GM12878 (cell line): ENCODE data around the gene ZBTB22. TPM values are rescaled to one million over a fixed set of nuclear protein-coding genes. Genes with fewer than 3 reads are reported as not detected.

Experiments used
- BRCA1 ChIP-seq: IDR thresholded peaks from 2 replicates; pipeline ENCODE4 v1.6.1; 2011; ENCODE audit warnings: low read depth, low read length, improper control_type of control experiment
- CBX5 ChIP-seq: sonication (generic); IDR thresholded peaks from 2 replicates; pipeline ENCODE4 v1.6.1; 2016; ENCODE audit warnings: low read depth, moderate library complexity, mild to moderate bottlenecking, inconsistent platforms
- E2F8 ChIP-seq: fragments of 450-650 bp; IDR thresholded peaks from 2 replicates; pipeline ENCODE4 v1.6.1; 2018; ENCODE audit warnings: mild to moderate bottlenecking, low read depth, moderate library complexity; ENCODE audit not compliant: partially characterized antibody
- E4F1 ChIP-seq: fragments of 450-650 bp; IDR thresholded peaks from 2 replicates; pipeline ENCODE4 v1.6.1; 2018; ENCODE audit warnings: borderline replicate concordance, mild to moderate bottlenecking; ENCODE audit not compliant: partially characterized antibody
- IKZF1 ChIP-seq: fragments of 450-650 bp; conservative IDR thresholded peaks from 2 replicates; pipeline ENCODE4 v1.6.1; 2017; ENCODE audit warnings: antibody characterized with exemption, mild to moderate bottlenecking
- IKZF2 ChIP-seq, 2 experiments: fragments of 450-650 bp; IDR thresholded peaks; 2 replicates each; pipeline ENCODE4 v1.6.1; 2017; ENCODE audit warnings: mild to moderate bottlenecking in 2 of 2, moderate library complexity in 2 of 2
- IRF4 ChIP-seq: IDR thresholded peaks from 2 replicates; pipeline ENCODE4 v1.6.1; 2011; ENCODE audit warnings: low read depth, low read length
- MEF2A ChIP-seq: IDR thresholded peaks from 2 replicates; pipeline ENCODE4 v1.6.1; 2011; ENCODE audit warnings: low read depth, mild to moderate bottlenecking, low read length, moderate library complexity; ENCODE audit not compliant: insufficient read depth
- MLLT1 ChIP-seq: fragments of 450-650 bp; IDR thresholded peaks from 2 replicates; pipeline ENCODE4 v1.6.1; 2016; ENCODE audit warnings: mild to moderate bottlenecking
- NRF1 ChIP-seq: conservative IDR thresholded peaks from 2 replicates; pipeline ENCODE4 v1.6.1; 2011; ENCODE audit warnings: mild to moderate bottlenecking, low read depth, low read length, improper control_type of control experiment
- PAX5 ChIP-seq: IDR thresholded peaks from 2 replicates; pipeline ENCODE4 v1.6.1; 2011; ENCODE audit warnings: low read depth, low read length, borderline replicate concordance
- PML ChIP-seq: IDR thresholded peaks from 2 replicates; pipeline ENCODE4 v1.6.1; 2012; ENCODE audit warnings: low read length, inconsistent platforms
- RBBP5 ChIP-seq: fragments of 200-600 bp; sonication (generic); conservative IDR thresholded peaks from 2 replicates; pipeline ENCODE4 v1.6.1; 2016
- RELA ChIP-seq: fragments of 450-650 bp; IDR thresholded peaks from 2 replicates; pipeline ENCODE4 v1.8.0; 2014; ENCODE audit warnings: borderline replicate concordance; ENCODE audit not compliant: partially characterized antibody
- SIX5 ChIP-seq: IDR thresholded peaks from 2 replicates; pipeline ENCODE4 v1.6.1; 2011; ENCODE audit warnings: mild to moderate bottlenecking, low read depth, low read length, moderate library complexity; ENCODE audit not compliant: severe bottlenecking
- STAT1 ChIP-seq: fragments of 450-650 bp; conservative IDR thresholded peaks from 2 replicates; pipeline ENCODE4 v1.6.1; 2014; ENCODE audit warnings: antibody characterized with exemption, mild to moderate bottlenecking
- TCF7 ChIP-seq: IDR thresholded peaks from 2 replicates; pipeline ENCODE4 v1.6.1; 2014; ENCODE audit warnings: antibody characterized with exemption, borderline replicate concordance
- ZNF207 ChIP-seq: fragments of 450-650 bp; IDR thresholded peaks from 2 replicates; pipeline ENCODE4 v1.6.1; 2014; ENCODE audit warnings: antibody characterized with exemption, mild to moderate bottlenecking, borderline replicate concordance
- polyA plus RNA-seq, 11 experiments: library from polyadenylated mRNA; depleted of rRNA in 4 of 11; unstranded in 6 of 11; stranded (reverse) in 5 of 11; fragments of >200 nt; fragmentation: Nextera tagmentation in 4 of 11; fragmentation: Illumina TruSeq in 1 of 11; extraction: Ambion mirVana in 4 of 11; extraction: Trizol in 1 of 11; gene quantifications; 1 replicate in 1 of 11; 2 replicates in 10 of 11; pipeline versions ENCODE4 v1.2.1 to v1.2.3, GENCODE V29; 2011 to 2016; ENCODE audit warnings: inconsistent platforms in 2 of 11, missing spikeins in 2 of 11, low read depth in 1 of 11
- total RNA-seq, 4 experiments: library from RNA; depleted of rRNA in 3 of 4; stranded (reverse); fragments of >200 nt in 3 of 4; fragmentation: Illumina TruSeq in 1 of 4; extraction: Trizol in 1 of 4; gene quantifications; 2 replicates each; pipeline versions ENCODE4 v1.2.1 to v1.2.3, GENCODE V29; 2013 to 2021
- TF ChIP-seq, protein P1 (sequence below), 3 experiments: IDR thresholded peaks in 2 of 3; conservative IDR thresholded peaks in 1 of 3; 2 replicates each; pipeline ENCODE4 v1.5.1; 2011; ENCODE audit warnings: low read depth in 3 of 3, low read length in 3 of 3, mild to moderate bottlenecking in 3 of 3, control low read depth in 2 of 3, moderate library complexity in 2 of 3, inconsistent platforms in 1 of 3, mixed read lengths in 1 of 3; ENCODE audit not compliant: control insufficient read depth in 2 of 3, insufficient read depth in 1 of 3; ENCODE audit errors: extremely low read depth in 1 of 3

ZBTB22 gene
- total and polyA plus RNA-seq, 10 of the 15 experiments (the other 5 are each of a cell fraction or from before 2014, with no cell fraction given), result 0.11 to 9.9 (median 4.8) TPM

DNA sequence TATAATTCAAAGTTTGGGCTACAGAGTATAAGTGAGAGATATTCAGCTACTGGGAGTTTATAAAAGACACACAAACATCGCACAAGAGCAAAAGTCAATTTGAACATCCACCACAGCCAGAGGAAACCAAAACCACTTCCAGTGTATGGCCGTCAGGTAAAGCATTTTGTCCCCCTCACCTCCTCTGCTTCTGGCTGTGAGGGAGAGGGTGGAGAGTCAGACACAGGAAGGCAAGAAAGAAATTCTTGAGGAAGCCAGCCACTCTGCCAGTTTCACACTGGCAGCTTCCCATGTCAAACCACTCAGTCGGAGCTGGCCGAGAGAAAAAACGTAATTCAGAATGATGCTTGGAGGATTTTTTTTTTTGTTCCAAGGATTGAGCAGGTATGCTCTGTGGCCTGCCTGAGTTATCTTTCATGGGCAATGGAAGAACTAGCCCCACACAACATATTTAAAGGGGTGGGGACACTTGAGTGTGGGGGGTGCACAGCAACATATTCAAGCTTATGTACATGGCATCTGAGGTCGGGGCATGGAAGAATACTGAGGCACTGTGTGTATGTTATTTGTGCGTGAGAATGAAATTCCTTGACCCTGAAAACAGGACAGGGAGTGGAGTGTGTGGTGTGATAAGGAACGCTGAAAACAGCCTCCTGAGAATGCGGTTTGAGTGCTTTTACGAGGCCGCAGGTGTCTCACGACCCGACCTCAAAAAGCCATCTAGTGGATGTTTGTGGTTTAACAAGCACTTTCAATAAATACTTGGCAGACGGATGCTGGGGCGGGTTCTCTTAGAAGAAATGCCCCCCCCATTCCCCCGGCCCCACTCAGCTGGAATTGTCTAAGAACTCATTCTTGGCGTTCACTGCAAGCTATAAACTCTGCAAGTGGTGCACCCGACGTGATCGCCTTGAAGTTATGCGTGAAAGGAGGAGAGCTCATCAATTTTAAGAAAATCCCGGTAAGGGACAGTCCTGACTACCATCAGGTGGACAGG, 27.5 kb upstream of the ZBTB22 start (continued):
- 0 out of 2 replicates have a peak, but pooled peaks have one; percentile 25 for TF ChIP-seq MEF2A
- no peak for TF ChIP-seq CBX5
- TF ChIP-seq E2F8, result no peak
- no peak for TF ChIP-seq NRF1
- TF ChIP-seq BRCA1, result no peak
- TF ChIP-seq MLLT1, result peak; percentile 89
- no peak for TF ChIP-seq TCF7
- TF ChIP-seq E4F1, result no peak
- no peak for TF ChIP-seq ZNF207
- no peak for TF ChIP-seq SIX5
- peak; percentile 37; the same call in 1 of the 2 replicates for TF ChIP-seq IKZF1
- TF ChIP-seq, protein P1, sequence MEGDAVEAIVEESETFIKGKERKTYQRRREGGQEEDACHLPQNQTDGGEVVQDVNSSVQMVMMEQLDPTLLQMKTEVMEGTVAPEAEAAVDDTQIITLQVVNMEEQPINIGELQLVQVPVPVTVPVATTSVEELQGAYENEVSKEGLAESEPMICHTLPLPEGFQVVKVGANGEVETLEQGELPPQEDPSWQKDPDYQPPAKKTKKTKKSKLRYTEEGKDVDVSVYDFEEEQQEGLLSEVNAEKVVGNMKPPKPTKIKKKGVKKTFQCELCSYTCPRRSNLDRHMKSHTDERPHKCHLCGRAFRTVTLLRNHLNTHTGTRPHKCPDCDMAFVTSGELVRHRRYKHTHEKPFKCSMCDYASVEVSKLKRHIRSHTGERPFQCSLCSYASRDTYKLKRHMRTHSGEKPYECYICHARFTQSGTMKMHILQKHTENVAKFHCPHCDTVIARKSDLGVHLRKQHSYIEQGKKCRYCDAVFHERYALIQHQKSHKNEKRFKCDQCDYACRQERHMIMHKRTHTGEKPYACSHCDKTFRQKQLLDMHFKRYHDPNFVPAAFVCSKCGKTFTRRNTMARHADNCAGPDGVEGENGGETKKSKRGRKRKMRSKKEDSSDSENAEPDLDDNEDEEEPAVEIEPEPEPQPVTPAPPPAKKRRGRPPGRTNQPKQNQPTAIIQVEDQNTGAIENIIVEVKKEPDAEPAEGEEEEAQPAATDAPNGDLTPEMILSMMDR (IDR thresholded peaks at IDR 0.05 in 2 of 3, conservative IDR thresholded peaks at IDR 0.05 in 1 of 3; ENCODE audit: control insufficient read depth in 2 of 3, extremely low read depth in 1 of 3, insufficient read depth in 1 of 3, low read depth in 3 of 3, low read length in 3 of 3), result peak; percentile 48 to 60 (median 55); a peak in 5 of 6 replicates
- no peak for TF ChIP-seq PAX5
- no peak for TF ChIP-seq RBBP5
- no peak for TF ChIP-seq RELA
- TF ChIP-seq STAT1, result no peak
- no peak for TF ChIP-seq PML
- peak; percentile 72 to 77; a peak in 3 of 4 replicates for TF ChIP-seq IKZF2 (IDR thresholded peaks at IDR 0.05)
- TF ChIP-seq IRF4, result no peak
